Dendritic cell treated with granulocyte-macrophage colony-stimulating factor and Interleukin-4, amounts not matched to agents 40 ng/mL and 50 ng/mL, for 4 days (primary cell): ENCODE measurements around the gene TAP1.
"Not testable (repeated sequence)": the region's sequence is repeated elsewhere in the genome, so short reads cannot be mapped to it uniquely, and the experiment has no call there.

Experiments used
- H3K27ac Mint-ChIP-seq: one replicate; pipeline ENCODE4 v1.8.0; 2022; ENCODE audit warnings: mild to moderate bottlenecking, mixed read lengths
- H3K27me3 Mint-ChIP-seq: one replicate; pipeline ENCODE4 v1.8.0; 2022; ENCODE audit warnings: mild to moderate bottlenecking, mixed read lengths
- H3K36me3 Mint-ChIP-seq: one replicate; pipeline ENCODE4 v1.8.0; 2022; ENCODE audit warnings: low read depth, mixed read lengths
- H3K4me1 Mint-ChIP-seq: one replicate; pipeline ENCODE4 v1.8.0; 2022; ENCODE audit warnings: low read depth, mixed read lengths
- H3K4me3 Mint-ChIP-seq: one replicate; pipeline ENCODE4 v1.8.0; 2022; ENCODE audit warnings: mild to moderate bottlenecking, moderate library complexity, mixed read lengths
- H3K9me3 Mint-ChIP-seq: one replicate; pipeline ENCODE4 v1.8.0; 2022; ENCODE audit warnings: mixed read lengths
- intact Hi-C: fragments of 100-400 bp; cut with micrococcal nuclease; formaldehyde crosslinking; loops from one replicate; pipeline ENCODE4 v1.15.0; 2022

TAP1 gene, protein sequence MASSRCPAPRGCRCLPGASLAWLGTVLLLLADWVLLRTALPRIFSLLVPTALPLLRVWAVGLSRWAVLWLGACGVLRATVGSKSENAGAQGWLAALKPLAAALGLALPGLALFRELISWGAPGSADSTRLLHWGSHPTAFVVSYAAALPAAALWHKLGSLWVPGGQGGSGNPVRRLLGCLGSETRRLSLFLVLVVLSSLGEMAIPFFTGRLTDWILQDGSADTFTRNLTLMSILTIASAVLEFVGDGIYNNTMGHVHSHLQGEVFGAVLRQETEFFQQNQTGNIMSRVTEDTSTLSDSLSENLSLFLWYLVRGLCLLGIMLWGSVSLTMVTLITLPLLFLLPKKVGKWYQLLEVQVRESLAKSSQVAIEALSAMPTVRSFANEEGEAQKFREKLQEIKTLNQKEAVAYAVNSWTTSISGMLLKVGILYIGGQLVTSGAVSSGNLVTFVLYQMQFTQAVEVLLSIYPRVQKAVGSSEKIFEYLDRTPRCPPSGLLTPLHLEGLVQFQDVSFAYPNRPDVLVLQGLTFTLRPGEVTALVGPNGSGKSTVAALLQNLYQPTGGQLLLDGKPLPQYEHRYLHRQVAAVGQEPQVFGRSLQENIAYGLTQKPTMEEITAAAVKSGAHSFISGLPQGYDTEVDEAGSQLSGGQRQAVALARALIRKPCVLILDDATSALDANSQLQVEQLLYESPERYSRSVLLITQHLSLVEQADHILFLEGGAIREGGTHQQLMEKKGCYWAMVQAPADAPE

DNA sequence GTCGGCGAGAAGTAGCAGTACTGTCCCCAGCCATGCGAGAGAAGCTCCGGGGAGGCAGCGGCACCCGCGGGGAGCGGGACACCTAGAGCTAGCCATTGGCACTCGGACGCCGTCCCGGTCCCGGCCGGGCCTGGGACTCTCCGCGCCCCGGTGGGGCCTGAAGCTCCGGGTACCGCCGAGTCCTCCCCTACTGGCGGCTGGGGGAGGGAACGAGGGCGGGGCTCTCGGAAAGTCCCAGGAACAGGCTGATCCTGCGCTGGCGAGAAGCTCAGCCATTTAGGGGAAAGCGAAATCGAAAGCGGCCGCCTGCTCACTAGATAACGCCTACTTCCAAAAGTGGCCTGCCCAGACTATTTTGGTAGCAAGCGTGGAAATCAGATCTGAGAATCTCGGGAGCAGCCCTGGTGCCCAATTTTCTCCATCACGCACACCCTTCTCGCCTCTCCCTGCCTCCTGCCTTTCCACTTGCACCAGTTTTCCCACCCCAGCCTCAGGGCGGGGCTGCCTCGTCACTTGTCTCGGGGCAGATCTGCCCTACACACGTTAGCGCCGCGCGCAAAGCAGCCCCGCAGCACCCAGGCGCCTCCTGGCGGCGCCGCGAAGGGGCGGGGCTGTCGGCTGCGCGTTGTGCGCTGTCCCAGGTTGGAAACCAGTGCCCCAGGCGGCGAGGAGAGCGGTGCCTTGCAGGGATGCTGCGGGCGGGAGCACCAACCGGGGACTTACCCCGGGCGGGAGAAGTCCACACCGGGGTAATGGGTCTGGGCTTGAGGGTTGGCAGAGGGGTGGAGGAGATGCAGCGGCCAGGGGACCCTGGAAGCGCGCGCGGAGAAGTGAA is at the start of gene TAP1, which contains the start of gene PSMB9:
TSS of gene TAP1 (minus strand) at position 164 of the 835 bp plus-strand sequence. CDS start at position 96, 68 bp downstream.
TSS of gene PSMB9 (plus strand) at position 652 of the 835 bp plus-strand sequence. CDS start at position 690, 38 bp downstream.
- peak within 1 kb of the TSS; percentile 95 for H3K4me3 Mint-ChIP-seq
- peaks cover 70% of the 10 kb centered on the region for H3K4me1 Mint-ChIP-seq
- intact Hi-C loops = loop anchor here (1.0 to 2.0 kb wide), 2 partner anchors 9 to 15 kb away; partner anchors contain the start of genes PSMB8 and TAP2
- H3K9me3 Mint-ChIP-seq = no peaks in the 10 kb centered on the region
- H3K27ac Mint-ChIP-seq = peak within 1 kb of the TSS; percentile 93
- peaks cover 90% of the 10 kb centered on the region for H3K36me3 Mint-ChIP-seq
- H3K27me3 Mint-ChIP-seq = no peaks in the 10 kb centered on the region

DNA sequence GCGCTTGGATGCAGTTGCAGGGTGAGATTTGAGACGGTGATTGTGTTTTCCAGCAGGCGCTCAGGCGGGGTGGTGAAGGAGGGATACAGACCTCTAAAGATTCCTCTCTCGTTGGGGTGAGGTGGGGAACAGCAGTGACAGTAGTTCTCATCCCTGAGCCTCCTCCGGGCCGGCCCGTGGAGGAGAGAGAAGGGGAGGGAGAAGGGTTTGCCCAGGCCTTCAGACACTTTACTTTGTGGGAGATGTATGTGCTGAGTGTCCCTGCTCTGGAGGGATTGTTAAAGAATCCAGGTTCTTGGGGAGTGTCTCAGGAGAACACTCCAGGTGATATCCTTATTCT is 41.5 kb upstream of the TAP1 start:
- Mint-ChIP-seq H3K36me3 (peaks cover 12% of the 10 kb centered on the region), H3K27me3 (no peaks in the 10 kb centered on the region), H3K9me3 (no peaks in the 10 kb centered on the region), H3K4me3 (peak overlapping the region; percentile 99), H3K27ac (peak overlapping the region; percentile 91), H3K4me1 (peaks cover 45% of the 10 kb centered on the region)
- intact Hi-C loops = no loop called here

DNA sequence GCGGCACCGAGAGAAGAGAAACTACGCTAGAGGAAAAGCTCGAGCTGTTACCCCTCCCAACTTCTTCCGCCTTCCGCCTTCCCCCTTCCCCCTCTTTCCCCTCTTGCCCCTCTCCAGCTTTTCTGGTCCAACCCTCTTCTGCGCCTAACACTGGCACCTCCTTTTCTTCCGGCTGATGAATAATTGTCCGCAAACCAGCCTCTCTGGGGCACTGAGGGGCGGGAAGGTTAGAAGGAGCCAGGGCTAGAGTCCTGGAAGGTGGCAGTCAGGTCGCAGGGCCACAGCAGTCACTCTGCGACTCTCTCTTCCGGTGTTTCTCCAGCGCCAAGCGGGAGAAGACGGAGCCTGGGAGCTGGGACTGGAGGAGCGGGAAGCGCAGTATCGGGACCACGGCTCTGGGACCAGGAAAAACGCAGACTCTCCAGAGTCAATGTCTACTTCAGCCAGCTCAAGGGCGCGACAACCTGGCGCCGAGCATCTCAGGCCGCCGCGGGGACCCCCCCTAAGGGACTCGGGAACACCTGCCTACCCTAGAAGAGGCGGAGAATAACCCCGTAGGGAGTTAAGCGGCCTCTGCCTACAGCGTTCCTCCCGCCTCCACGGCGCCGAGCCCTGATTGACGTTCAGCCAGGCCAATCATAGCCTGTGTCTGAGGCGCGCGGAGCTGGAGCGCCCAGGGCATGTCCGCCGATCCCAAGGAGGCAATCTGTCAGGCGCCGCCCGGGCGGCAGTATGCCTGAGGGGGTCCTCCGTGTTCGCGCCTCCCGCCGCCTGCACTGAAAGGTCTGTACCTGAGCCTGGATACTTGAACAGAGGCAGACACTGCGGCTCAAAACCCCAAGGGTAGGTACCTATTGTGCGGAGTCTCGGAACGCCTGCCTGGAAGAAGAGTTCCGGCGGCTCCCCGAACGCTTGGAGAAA is 40.8 kb upstream of the TAP1 start:
- H3K36me3 Mint-ChIP-seq = peaks cover 12% of the 10 kb centered on the region
- H3K27ac Mint-ChIP-seq = peak overlapping the region; percentile 91
- H3K9me3 Mint-ChIP-seq = no peaks in the 10 kb centered on the region
- H3K4me1 Mint-ChIP-seq = peaks cover 45% of the 10 kb centered on the region
- no peaks in the 10 kb centered on the region for H3K27me3 Mint-ChIP-seq
- intact Hi-C loops = loop anchor here (5.0 kb wide), 1 partner anchor 73 kb away; the partner anchor contains the start of gene BRD2
- peak overlapping the region; percentile 99 for H3K4me3 Mint-ChIP-seq

DNA sequence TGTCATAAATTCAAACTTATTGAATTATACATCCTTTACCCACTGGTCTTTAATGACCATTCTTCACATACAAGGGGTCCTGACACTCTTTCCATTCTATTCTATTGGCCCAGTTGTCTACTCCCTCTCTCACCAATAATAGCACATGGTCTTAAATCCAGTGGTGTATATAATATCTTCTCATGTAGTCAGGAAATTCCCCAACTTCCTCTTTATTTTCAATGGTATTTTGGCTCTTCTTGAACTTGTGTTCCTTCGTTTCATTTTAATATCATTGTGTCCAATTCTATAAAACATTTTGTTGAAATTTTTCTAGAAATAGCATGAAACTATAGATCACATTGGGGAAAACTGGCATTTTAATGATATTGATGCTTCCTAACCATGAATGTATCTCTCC is 37.3 kb upstream of the TAP1 start:
- Mint-ChIP-seq H3K4me1 (peaks cover 19% of the 10 kb centered on the region), H3K4me3 (no peak overlapping the region)
- intact Hi-C loops = loop anchor here (5.0 kb wide), 1 partner anchor 76 kb away; the partner anchor contains the start of gene BRD2

DNA sequence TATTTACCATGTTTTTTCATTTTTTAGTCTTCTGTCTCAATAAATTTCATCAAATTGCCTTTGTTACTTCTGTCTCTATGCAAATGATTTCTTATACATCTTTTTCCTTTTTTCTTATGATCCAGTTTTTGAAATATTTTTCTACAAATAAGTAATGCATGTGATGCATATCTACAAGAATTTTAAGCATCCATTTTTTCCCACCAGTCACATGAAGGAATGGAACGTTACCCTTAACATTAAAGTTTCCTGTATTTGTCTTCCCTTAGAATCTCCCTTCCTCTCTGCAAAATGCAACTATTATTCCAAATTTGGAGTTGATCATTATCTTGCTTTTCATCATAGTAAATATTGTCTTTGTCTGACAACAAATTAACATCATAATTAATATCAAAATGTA is 36.0 kb upstream of the TAP1 start:
- Mint-ChIP-seq H3K4me3 (no peak overlapping the region), H3K9me3 (no peaks in the 10 kb centered on the region), H3K4me1 (peaks cover 8% of the 10 kb centered on the region), H3K27ac (no peak overlapping the region), H3K27me3 (peaks cover 3% of the 10 kb centered on the region), H3K36me3 (peaks cover 7% of the 10 kb centered on the region)
- intact Hi-C loops = loop anchor here (5.0 to 10.0 kb wide), 2 partner anchors 43 to 205 kb away; no protein-coding TSS in a partner anchor

More for the DNA sequence above, 37.3 kb upstream of the TAP1 start:
- Mint-ChIP-seq H3K36me3 (peaks cover 12% of the 10 kb centered on the region), H3K27ac (no peak overlapping the region), H3K27me3 (peaks cover 3% of the 10 kb centered on the region), H3K9me3 (no peaks in the 10 kb centered on the region)

DNA sequence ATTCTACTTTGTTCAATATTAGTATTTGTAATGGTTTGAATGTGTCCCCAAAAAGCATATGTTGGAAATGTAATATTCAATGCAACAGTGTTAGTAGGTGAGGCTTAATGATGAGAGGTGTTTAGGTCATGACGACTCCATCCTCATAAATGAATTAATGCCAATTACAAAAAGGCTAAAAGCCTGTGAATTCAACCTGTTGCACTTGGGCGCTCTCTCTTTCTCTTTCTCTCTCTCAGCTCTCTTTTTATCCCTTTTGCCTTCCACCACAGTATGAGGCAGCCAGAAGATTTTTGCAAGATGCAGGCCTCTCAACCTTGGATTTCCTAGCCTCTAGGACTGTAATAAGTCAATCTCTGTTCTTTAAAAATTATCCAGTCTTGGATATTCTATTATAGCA is 35.1 kb upstream of the TAP1 start:
- Mint-ChIP-seq H3K36me3 (no peaks in the 10 kb centered on the region), H3K4me1 (peaks cover 17% of the 10 kb centered on the region), H3K9me3 (no peaks in the 10 kb centered on the region), H3K27ac (no peak overlapping the region), H3K27me3 (peaks cover 6% of the 10 kb centered on the region), H3K4me3 (no peak overlapping the region)
- intact Hi-C loops = loop anchor here (5.0 to 10.0 kb wide), 2 partner anchors 44 to 206 kb away; no protein-coding TSS in a partner anchor

DNA sequence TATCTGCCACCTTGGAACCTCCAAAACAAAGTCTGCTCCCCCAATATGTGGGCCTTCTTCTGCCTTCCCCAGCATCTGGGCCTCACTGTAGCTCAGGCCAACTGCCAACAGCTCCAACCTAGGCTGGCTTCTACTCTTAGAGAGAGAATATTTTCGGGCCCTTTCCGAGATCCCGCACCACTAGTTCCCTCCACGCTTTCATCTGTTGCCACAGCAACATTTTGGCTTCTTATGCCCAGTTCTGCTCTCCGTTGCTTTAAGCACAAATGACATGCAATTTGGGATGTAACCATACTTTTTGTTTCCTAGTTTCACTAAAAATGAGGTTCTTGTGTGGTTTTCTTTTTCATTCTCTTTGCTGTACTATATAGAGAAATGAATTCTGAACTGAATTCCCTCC is 34.1 kb upstream of the TAP1 start:
- intact Hi-C loops = loop anchor here (5.0 to 10.0 kb wide), 2 partner anchors 45 to 207 kb away; no protein-coding TSS in a partner anchor
- Mint-ChIP-seq H3K27ac (no peak overlapping the region), H3K27me3 (peaks cover 6% of the 10 kb centered on the region), H3K4me3 (no peak overlapping the region), H3K9me3 (no peaks in the 10 kb centered on the region), H3K36me3 (no peaks in the 10 kb centered on the region), H3K4me1 (peaks cover 20% of the 10 kb centered on the region)

DNA sequence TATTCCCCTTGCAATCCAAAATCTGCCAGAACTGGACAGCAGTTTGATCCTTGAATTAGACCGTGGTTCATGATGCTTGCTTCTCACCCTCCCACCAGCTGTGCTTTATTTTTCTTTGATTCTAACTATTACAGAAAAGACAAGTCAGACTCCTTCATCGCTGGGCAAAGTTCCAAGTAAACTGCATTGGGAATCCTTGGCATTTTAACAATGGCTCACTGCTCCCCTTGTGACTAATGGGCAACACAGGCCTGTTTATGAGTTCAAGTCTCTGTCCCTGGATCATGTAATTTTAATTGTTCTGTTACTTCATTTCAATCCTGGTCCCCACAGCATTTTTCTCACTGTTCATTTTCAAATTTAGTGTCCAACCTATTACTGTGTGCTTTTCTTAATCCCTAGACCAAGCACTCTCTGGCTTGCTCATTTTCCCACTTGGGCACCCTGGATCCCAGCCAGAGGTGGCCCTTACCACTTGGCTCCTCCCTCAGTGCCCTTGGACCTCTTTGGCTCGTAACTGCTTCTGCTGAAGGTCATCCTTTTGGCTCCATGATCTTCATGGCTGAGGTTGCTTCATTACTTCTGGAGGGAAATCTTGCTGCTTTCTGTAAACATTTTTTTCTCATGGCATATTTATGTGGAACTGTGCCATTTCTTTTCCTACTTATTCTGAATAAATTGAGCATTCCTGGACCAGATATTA is 33.3 kb upstream of the TAP1 start:
- Mint-ChIP-seq H3K4me1 (peaks cover 20% of the 10 kb centered on the region), H3K4me3 (no peak overlapping the region), H3K27me3 (peaks cover 6% of the 10 kb centered on the region), H3K36me3 (no peaks in the 10 kb centered on the region), H3K27ac (no peak overlapping the region), H3K9me3 (no peaks in the 10 kb centered on the region)
- intact Hi-C loops = loop anchor here (5.0 to 10.0 kb wide), 2 partner anchors 45 to 208 kb away; no protein-coding TSS in a partner anchor

DNA sequence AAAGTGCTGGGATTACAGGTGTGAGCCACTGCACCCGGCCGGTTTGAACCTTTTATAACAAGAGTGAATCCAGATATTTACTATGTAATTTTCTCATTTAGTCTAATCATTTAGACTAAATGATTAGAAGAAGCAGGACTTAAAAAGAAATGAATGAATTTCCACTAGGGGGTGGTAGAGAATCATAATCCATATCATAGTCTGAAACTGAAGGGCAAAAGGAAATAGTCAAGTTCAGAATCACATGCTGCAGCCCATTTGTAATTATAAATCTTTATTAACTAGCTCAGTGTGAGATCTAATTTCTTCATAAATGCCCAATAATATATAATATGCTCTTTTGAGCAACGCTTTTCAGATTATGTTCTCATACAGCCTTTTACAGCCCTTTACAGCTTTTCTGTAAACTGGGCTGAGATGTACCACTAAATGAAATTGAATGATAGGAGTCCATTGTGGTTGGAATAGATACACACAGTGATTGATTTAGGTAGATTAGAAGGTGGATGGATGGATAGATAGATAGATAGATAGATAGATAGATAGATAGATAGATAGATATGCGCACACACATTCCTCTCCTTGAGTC is 32.3 kb upstream of the TAP1 start:
- H3K27ac Mint-ChIP-seq = no peak overlapping the region
- H3K4me3 Mint-ChIP-seq = no peak overlapping the region
- no peaks in the 10 kb centered on the region for H3K36me3 Mint-ChIP-seq
- H3K4me1 Mint-ChIP-seq = peaks cover 14% of the 10 kb centered on the region
- intact Hi-C loops = loop anchor here (1.0 to 10.0 kb wide), 4 partner anchors 47 to 209 kb away; partner anchors contain the start of gene HLA-DMA
- H3K9me3 Mint-ChIP-seq = no peaks in the 10 kb centered on the region
- H3K27me3 Mint-ChIP-seq = peaks cover 13% of the 10 kb centered on the region

DNA sequence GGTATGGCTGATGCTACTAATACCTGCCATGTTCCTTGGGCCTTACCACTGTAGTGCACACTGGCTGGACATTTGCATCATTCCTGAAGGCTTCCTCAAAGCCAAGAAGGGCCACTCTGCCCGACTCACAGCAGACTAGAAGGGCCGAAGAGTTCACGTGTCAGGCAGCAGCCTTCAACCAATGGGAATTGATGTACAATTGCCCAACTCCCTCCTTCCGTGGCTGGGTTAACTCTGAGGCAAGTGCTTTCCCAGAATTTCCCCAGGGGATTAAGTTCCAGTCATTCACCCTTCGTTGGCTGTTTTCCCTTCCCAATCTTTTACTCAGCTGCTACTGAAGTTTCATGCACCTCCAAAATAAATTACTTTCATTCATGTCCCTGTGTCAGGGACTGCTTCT is 30.3 kb upstream of the TAP1 start:
- Mint-ChIP-seq H3K4me3 (no peak overlapping the region), H3K36me3 (no peaks in the 10 kb centered on the region), H3K27ac (no peak overlapping the region), H3K9me3 (no peaks in the 10 kb centered on the region), H3K4me1 (peaks cover 12% of the 10 kb centered on the region), H3K27me3 (peaks cover 26% of the 10 kb centered on the region)
- intact Hi-C loops = loop anchor here (2.0 to 10.0 kb wide), 2 partner anchors 69 to 211 kb away; partner anchors contain the start of gene HLA-DMA

DNA sequence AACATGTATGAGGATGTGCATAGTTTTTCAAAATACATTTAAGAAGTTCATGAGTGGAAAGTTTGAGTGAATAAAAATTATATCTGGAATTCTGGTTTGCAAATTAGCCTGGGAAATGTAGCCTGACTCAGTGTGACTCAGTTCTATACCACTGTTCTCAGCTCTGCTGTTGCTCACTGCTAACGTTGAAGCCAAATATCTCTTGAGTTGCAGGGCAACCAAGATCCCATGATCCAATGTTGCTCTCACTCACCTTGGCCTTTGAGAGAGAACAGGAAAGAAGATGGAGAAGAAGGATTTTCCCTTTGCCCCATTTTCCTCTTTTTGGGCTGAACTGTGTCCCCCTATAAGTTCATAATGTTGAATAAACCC is 29.4 kb upstream of the TAP1 start:
- Mint-ChIP-seq H3K27me3 (peaks cover 30% of the 10 kb centered on the region), H3K9me3 (no peaks in the 10 kb centered on the region), H3K4me3 (no peak overlapping the region), H3K36me3 (no peaks in the 10 kb centered on the region), H3K4me1 (peaks cover 12% of the 10 kb centered on the region), H3K27ac (no peak overlapping the region)
- intact Hi-C loops = loop anchor here (10.0 kb wide), 1 partner anchor 212 kb away; no protein-coding TSS in a partner anchor

DNA sequence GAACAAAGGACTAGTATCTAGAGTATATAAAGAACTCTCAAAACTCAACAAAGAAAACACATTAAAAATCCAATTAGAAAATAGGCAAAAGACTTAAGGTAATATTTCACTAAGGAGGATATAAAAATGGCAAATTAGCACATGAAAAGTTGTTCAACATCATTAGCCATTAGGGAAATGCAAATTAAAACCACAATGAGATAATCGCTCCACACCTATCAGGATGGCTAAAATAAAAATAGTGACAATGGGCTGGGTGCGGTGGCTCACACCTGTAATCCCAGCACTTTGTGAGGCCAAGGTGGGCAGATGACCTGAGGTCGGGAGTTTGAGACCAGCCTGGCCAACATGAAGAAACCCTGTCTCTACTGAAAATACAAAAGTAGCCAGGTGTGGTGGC is 27.5 kb upstream of the TAP1 start:
- intact Hi-C loops = loop anchor here (10.0 kb wide), 1 partner anchor 214 kb away; no protein-coding TSS in a partner anchor
- H3K36me3 Mint-ChIP-seq, H3K9me3 Mint-ChIP-seq, H3K4me3 Mint-ChIP-seq, H3K27ac Mint-ChIP-seq: not testable (repeated sequence)
- peaks cover 30% of the 10 kb centered on the region for H3K27me3 Mint-ChIP-seq
- peaks cover 12% of the 10 kb centered on the region for H3K4me1 Mint-ChIP-seq
